ENCODE data around the gene IL17RA. TPM values are rescaled to one million over a fixed set of nuclear protein-coding genes. Genes with fewer than 3 reads are reported as not detected.

The IL17RA gene
- total and polyA plus RNA-seq, 5 experiments from 2014 or later: 26.2 to 78.6 (median 57.7) TPM

- Mint-ChIP-seq H3K27ac (peak overlapping the region in 2 of 10 donors; percentile 4 to 75), H3K4me1 (peaks cover 13 to 38% (median 21%) of the 10 kb centered on the region in 4 donors), H3K36me3 (peaks cover 0 to 28% (median 4%) of the 10 kb centered on the region in 3 donors), H3K27me3 (no peaks in the 10 kb centered on the region), H3K9me3 (no peaks in the 10 kb centered on the region), H3K4me3 (no peak overlapping the region)
- ATAC-seq: no peak
- no peak for DNase-seq
- POLR2A ChIA-PET: no interaction called here
These were observed 64.4 kb downstream of the IL17RA start for GRCh38 chr22:17149076-17149815.

GRCh38 chr22:17152340-17152739, 67.5 kb downstream of the IL17RA start:
- Mint-ChIP-seq H3K4me3 (peak overlapping the region in 1 of 10 donors; percentile 7), H3K9me3 (no peaks in the 10 kb centered on the region)

GRCh38 chr22:17152971-17153370, 68.2 kb downstream of the IL17RA start:
- no peak for ATAC-seq
- DNase-seq: no peak
- H3K27ac Mint-ChIP-seq: no peak overlapping the region
- POLR2A ChIA-PET: no interaction called here
- peaks cover 0 to 18% (median 4%) of the 10 kb centered on the region in 3 donors for H3K36me3 Mint-ChIP-seq
- peaks cover 17 to 67% (median 46%) of the 10 kb centered on the region in 4 donors for H3K4me1 Mint-ChIP-seq
- H3K4me3 Mint-ChIP-seq: no peak overlapping the region
- no peaks in the 10 kb centered on the region for H3K9me3 Mint-ChIP-seq
- H3K27me3 Mint-ChIP-seq: no peaks in the 10 kb centered on the region

More at GRCh38 chr22:17152340-17152739, 67.5 kb downstream of the IL17RA start:
- DNase-seq (no peak), ATAC-seq (no peak)
- peaks cover 0 to 23% (median 4%) of the 10 kb centered on the region in 3 donors for H3K36me3 Mint-ChIP-seq
- H3K27ac Mint-ChIP-seq: peak overlapping the region in 5 of 10 donors; percentile 17 to 86 (median 71)
- H3K4me1 Mint-ChIP-seq: peaks cover 20 to 64% (median 39%) of the 10 kb centered on the region in 4 donors
- POLR2A ChIA-PET: no interaction called here
- no peaks in the 10 kb centered on the region for H3K27me3 Mint-ChIP-seq

- H3K4me3 Mint-ChIP-seq: peak overlapping the region in 8 of 10 donors; percentile 21 to 58 (median 47)
- H3K9me3 Mint-ChIP-seq: no peaks in the 10 kb centered on the region
- H3K27me3 Mint-ChIP-seq: no peaks in the 10 kb centered on the region
- H3K4me1 Mint-ChIP-seq: peaks cover 22 to 65% (median 52%) of the 10 kb centered on the region in 4 donors
- DNase-seq (no peak), ATAC-seq (no peak)
- POLR2A ChIA-PET: interaction anchor here (5.1 kb wide), 1 partner anchor 68 kb away, joined by 36 read pairs; no protein-coding TSS in a partner anchor
- H3K27ac Mint-ChIP-seq: peak overlapping the region in 2 of 10 donors; percentile 5 to 36
- peaks cover 0 to 8% (median 1%) of the 10 kb centered on the region in 3 donors for H3K36me3 Mint-ChIP-seq
These were observed 71.1 kb downstream of the IL17RA start for GRCh38 chr22:17155941-17156340.

- peak overlapping the region in 6 of 10 donors; percentile 34 to 81 (median 68) for H3K27ac Mint-ChIP-seq
- H3K9me3 Mint-ChIP-seq: no peaks in the 10 kb centered on the region
- H3K4me1 Mint-ChIP-seq: peaks cover 12 to 53% (median 43%) of the 10 kb centered on the region in 4 donors
- peak overlapping the region; percentile 75 to 90 (median 83) for H3K4me3 Mint-ChIP-seq
- ATAC-seq (no peak), DNase-seq (no peak)
- H3K36me3 Mint-ChIP-seq: peaks cover 0 to 8% (median 0%) of the 10 kb centered on the region in 3 donors
- no peaks in the 10 kb centered on the region for H3K27me3 Mint-ChIP-seq
- POLR2A ChIA-PET: interaction anchor here (1.0 to 5.1 kb wide), 4 partner anchors 16 to 70 kb away, joined by 3 to 36 read pairs (median 6); no protein-coding TSS in a partner anchor
These were observed 72.9 kb downstream of the IL17RA start for GRCh38 chr22:17157714-17158113.

GRCh38 chr22:17158176-17158567, 73.4 kb downstream of the IL17RA start:
- Mint-ChIP-seq H3K27me3 (no peaks in the 10 kb centered on the region), H3K27ac (peak overlapping the region in 9 of 10 donors; percentile 24 to 81 (median 66)), H3K36me3 (peaks cover 0 to 8% (median 0%) of the 10 kb centered on the region in 3 donors), H3K9me3 (no peaks in the 10 kb centered on the region), H3K4me3 (peak overlapping the region; percentile 75 to 90 (median 83)), H3K4me1 (peaks cover 12 to 48% (median 39%) of the 10 kb centered on the region in 4 donors)
- DNase-seq (no peak), ATAC-seq (no peak)
- POLR2A ChIA-PET: interaction anchor here (1.0 to 5.1 kb wide), 5 partner anchors 15 to 71 kb away, joined by 3 to 36 read pairs (median 4); no protein-coding TSS in a partner anchor

- H3K27me3 Mint-ChIP-seq: no peaks in the 10 kb centered on the region
- peak; percentile 90 to 92 for ATAC-seq
- POLR2A ChIA-PET: interaction anchor here (0.7 to 5.1 kb wide), 10 partner anchors 13 to 120 kb away, joined by 3 to 36 read pairs (median 4); no protein-coding TSS in a partner anchor
- H3K36me3 Mint-ChIP-seq: peaks cover 0 to 8% (median 0%) of the 10 kb centered on the region in 3 donors
- H3K4me3 Mint-ChIP-seq: peak within 1 kb of the TSS; percentile 79 to 90 (median 86)
- H3K4me1 Mint-ChIP-seq: peaks cover 9 to 42% (median 36%) of the 10 kb centered on the region in 4 donors
- peak; percentile 80 to 94 (median 86) for DNase-seq
- H3K27ac Mint-ChIP-seq: peak within 1 kb of the TSS; percentile 38 to 91 (median 78)
- no peaks in the 10 kb centered on the region for H3K9me3 Mint-ChIP-seq
These were observed 74.0 kb downstream of the IL17RA start, which contains the start of gene HDHD5 for GRCh38 chr22:17158568-17159503. Gene HDHD5 (minus strand): TSS chr22:17159277. CDS start chr22:17159251, 26 bp downstream.

GRCh38 chr22:17159504-17159951, 74.7 kb downstream of the IL17RA start:
- peak in 7 of 10 donors; percentile 8 to 66 (median 34) for DNase-seq
- Mint-ChIP-seq H3K9me3 (no peaks in the 10 kb centered on the region), H3K4me1 (peaks cover 9 to 41% (median 35%) of the 10 kb centered on the region in 4 donors), H3K27me3 (no peaks in the 10 kb centered on the region), H3K4me3 (peak overlapping the region; percentile 79 to 90 (median 86)), H3K36me3 (peaks cover 0 to 8% (median 0%) of the 10 kb centered on the region in 3 donors), H3K27ac (peak overlapping the region; percentile 38 to 91 (median 71))
- POLR2A ChIA-PET: interaction anchor here (0.7 to 5.1 kb wide), 9 partner anchors 10 to 480 kb away, joined by 3 to 36 read pairs (median 4); no protein-coding TSS in a partner anchor
- peak; percentile 29 to 38 for ATAC-seq

- ATAC-seq: no peak
- Mint-ChIP-seq H3K27me3 (no peaks in the 10 kb centered on the region), H3K27ac (no peak overlapping the region), H3K36me3 (no peaks in the 10 kb centered on the region), H3K4me1 (peaks cover 5 to 20% (median 18%) of the 10 kb centered on the region in 4 donors), H3K4me3 (no peak overlapping the region), H3K9me3 (no peaks in the 10 kb centered on the region)
- POLR2A ChIA-PET: interaction anchor here (0.5 to 2.7 kb wide), 2 partner anchors 10 to 58 kb away, joined by 4 to 12 read pairs; no protein-coding TSS in a partner anchor
- DNase-seq: no peak
These were observed 77.2 kb downstream of the IL17RA start for GRCh38 chr22:17161991-17162390.

- peaks cover 5 to 14% (median 11%) of the 10 kb centered on the region in 4 donors for H3K4me1 Mint-ChIP-seq
- POLR2A ChIA-PET: interaction anchor here (0.8 to 2.7 kb wide), 2 partner anchors 9 to 57 kb away, joined by 3 to 12 read pairs; no protein-coding TSS in a partner anchor
- no peaks in the 10 kb centered on the region for H3K27me3 Mint-ChIP-seq
- ATAC-seq (no peak), DNase-seq (no peak)
- H3K9me3 Mint-ChIP-seq: no peaks in the 10 kb centered on the region
- no peaks in the 10 kb centered on the region for H3K36me3 Mint-ChIP-seq
- peak overlapping the region in 1 of 10 donors; percentile 3 for H3K27ac Mint-ChIP-seq
- no peak overlapping the region for H3K4me3 Mint-ChIP-seq
These were observed 77.9 kb downstream of the IL17RA start for GRCh38 chr22:17162731-17163130.

- H3K36me3 Mint-ChIP-seq: no peaks in the 10 kb centered on the region
- no peaks in the 10 kb centered on the region for H3K27me3 Mint-ChIP-seq
- ATAC-seq (no peak), DNase-seq (no peak)
- peak overlapping the region in 2 of 10 donors; percentile 9 to 68 for H3K27ac Mint-ChIP-seq
- no peak overlapping the region for H3K4me3 Mint-ChIP-seq
- POLR2A ChIA-PET: no interaction called here
- H3K9me3 Mint-ChIP-seq: no peaks in the 10 kb centered on the region
- peaks cover 5 to 6% (median 6%) of the 10 kb centered on the region in 4 donors for H3K4me1 Mint-ChIP-seq
These were observed 79.7 kb downstream of the IL17RA start for GRCh38 chr22:17164392-17165024.

Data from naive thymus-derived CD8-positive, alpha-beta T cell (primary cell).